TTC549 (cell line): ENCODE measurements around the gene APCS.

Experiments
- FAIRE-seq: peaks from 2 replicates; lab custom pipeline; 2012; peaks lifted over from hg19 to GRCh38; lab: Jason Lieb, UNC

Gene APCS, protein sequence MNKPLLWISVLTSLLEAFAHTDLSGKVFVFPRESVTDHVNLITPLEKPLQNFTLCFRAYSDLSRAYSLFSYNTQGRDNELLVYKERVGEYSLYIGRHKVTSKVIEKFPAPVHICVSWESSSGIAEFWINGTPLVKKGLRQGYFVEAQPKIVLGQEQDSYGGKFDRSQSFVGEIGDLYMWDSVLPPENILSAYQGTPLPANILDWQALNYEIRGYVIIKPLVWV

DNA sequence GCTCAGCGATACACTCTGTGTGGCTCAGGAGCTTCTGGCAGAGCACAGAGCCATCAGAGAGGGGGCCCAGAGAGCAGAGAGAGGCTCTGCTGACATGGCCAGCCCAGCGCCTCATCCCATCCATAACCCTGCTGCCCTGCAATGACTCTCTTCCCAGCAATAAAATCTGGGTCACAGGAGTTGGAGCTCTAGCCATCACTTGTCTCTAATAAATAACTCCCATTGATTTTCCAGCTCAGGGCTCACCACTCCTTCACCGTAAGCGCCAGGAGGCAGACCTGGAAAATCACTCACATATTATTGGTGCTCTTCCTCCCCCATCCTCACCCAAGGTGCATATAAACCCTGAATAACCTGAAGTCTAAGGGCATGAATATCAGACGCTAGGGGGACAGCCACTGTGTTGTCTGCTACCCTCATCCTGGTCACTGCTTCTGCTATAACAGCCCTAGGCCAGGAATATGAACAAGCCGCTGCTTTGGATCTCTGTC lies at the start of gene APCS:
Gene APCS (plus strand): TSS at position 366 of the 491 bp plus-strand sequence. CDS start 96 bp downstream, at position 462.
- no peak for FAIRE-seq

DNA sequence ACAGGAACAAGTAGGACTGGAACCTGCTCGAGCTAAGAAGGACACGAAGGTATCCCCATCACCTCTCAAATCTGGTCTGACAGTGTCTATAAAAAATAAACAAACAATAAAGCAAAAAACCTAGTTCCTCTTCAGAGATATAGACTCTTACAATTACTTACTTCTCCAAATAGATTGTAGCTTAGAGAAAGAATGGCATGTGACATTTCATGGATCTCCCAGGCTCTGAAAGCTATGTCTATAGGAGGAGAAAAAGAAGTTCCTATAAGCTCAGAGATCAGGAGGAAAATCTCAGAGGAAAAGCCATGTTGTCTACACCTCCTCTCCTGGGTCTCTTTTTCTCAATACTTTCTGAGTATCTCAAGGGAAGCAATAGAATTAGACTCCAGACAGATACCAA lies 39.5 kb upstream of the APCS start:
- FAIRE-seq: no peak

DNA sequence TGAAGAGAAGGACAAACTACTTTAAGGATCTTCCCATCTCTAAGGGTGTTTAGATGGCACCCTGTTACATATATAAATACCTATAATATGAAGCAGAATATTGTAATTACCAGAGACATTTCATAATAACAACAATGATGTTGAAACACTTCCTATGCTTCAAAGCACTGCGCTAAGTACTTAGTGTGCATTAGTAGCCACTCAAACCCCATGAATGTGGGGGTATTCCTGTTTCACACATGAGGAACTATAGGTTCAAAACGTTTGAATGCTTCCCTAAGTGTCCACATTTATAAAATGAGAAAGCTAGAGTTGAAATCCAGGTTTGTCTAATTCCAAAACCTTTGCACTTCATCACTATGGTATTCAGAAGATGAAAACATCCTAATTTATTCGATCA lies 33.4 kb upstream of the APCS start:
- no peak for FAIRE-seq

DNA sequence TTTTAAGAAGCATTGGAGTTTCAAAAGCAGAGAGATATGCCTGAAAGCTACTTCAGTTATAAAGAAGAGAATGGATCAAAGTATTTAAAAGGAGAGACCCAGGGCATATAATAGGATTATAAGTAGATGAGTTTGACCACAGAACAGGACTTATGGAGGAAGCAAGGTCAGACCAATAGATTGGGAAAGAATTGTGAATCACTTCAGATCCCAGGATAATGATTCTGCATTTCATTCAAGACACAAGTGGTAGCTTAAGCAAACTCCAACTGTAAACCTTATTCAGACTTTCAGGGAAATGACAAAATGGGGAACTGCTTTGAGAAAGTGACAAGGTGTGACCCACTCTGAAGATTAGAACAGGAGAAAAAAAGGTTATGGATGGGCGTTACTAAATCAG lies 32.9 kb upstream of the APCS start:
- no peak for FAIRE-seq

DNA sequence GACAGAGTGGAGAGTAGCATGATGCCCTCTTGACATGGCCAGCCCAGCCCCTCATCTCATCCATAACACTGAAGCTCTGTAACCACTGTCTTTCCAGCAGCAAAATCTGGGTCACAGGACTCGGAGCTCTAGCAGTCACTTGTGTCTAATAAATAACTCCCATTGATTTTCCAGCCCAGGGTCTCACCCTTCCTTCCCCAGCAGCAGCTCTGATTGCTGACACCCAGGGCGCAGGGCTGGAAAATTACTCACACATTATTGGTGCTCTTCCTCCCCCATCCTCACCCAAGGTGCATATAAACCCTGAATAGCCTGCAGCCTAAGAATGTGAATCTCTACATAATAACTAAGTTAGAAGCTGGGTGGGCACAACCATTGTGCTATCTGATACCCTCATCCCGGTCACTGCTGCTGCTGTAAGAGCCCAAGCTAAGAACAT lies 30.7 kb upstream of the APCS start:
- FAIRE-seq: no peak

DNA sequence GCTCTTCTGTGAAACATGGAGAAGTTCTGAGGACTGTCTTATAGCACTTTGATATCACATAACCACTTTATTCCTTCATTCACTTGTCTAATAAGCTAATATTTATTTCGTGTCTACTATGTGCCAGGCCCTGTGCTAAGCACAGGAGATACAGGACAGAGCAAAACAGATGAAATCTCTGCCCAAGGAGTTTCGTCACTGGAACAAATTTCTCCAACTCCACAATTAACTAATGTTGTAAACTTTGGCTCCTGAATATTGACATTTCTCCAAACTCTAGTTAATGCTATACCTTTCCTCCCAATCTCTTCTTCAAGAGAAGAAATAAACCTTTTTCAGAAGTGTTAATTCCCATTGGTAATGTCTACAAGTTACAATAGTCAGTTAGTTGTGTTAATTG lies 27.0 kb upstream of the APCS start:
- no peak for FAIRE-seq

DNA sequence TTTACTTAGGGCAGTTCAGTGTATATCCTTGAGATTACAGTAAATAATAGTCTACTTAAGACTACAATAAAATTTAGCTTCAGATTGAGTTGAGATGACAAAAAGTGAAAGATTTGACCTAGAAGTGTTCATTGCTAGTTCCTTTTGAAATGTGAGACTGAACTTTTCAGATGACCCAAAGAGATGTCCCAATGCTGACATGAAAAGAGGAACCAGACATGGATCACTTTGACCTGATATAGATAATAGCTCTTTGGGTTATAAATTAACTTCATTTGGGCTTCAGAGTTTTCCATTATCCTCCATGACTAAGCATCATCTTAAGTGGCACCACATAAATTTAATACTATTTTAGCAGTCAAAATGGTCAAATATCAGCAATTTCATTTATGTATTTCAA lies 26.1 kb upstream of the APCS start:
- FAIRE-seq: no peak

DNA sequence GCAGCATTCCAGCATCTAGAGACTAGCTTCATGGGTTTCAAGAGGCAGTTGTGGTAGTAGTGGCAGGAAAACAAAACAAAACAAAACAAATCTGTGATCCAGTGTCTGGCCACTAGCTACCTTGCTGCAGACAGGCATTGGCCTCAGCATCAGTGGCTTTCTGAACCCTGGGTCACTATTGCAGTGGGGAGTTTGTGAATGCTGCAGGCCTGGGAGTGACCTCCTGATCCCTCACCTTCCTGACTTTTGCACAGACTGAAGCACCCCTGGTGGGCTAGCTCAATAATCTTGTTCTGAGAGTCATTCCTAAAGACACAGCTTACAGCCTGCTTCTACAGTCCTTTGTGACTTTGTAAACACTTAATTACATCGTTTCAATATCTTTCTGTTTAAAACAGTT lies 24.9 kb upstream of the APCS start:
- FAIRE-seq: no peak

DNA sequence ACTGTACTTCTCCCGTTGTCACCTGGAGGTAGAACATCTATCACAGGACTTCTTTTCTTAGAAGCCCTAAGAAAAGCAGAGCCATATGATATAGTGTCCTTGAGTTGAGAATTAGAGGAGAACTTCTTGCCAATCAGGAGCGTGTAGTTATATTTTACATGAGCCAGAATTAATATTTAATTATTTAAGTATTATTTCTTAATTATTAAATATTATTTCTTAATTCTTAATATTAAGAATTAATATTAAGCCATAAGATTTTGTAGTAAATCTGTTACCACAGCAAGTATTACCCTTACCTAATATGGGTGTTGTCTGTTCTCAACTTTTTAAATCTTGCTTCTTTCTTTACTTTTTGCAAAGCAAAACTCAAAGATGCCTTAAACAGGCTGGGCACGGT lies 10.2 kb upstream of the APCS start:
- no peak for FAIRE-seq

DNA sequence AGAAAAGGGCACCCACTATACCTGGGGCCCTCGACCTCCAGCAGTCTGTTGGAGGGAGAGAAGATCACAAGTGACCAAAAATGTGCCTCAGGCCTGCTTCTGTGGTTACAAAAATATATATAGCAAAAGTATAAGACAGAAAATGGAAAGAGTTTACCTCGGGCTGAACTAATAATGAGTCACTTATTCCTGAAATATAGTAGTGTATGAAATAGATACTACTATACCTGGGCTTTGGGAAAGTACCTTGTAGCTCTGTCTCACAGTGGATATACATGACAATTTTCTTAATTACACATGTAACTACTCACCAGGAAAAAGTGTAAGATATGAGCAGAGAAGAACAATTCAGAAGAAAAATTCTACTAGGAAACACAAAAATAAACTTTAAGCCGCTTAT lies 7.3 kb upstream of the APCS start:
- FAIRE-seq: no peak

DNA sequence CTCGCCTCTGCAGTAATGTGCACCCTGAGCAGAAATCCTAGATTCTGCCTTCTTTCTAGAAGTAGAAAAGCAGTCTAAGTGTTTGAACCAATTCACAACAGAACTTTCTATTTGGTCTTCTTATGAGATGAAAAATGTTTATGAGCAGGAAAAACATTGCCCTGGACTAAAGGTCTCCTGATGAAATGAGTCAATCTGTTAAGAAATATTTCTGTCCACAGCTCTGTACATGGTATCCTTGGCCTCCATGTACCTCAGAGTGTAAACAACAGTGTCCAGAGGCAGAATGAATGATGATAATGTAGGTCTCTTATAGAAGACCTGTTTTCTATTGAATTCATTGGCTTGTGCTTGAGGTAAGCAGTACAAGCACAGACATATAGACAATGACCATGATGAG lies 6.2 kb upstream of the APCS start:
- FAIRE-seq: no peak

DNA sequence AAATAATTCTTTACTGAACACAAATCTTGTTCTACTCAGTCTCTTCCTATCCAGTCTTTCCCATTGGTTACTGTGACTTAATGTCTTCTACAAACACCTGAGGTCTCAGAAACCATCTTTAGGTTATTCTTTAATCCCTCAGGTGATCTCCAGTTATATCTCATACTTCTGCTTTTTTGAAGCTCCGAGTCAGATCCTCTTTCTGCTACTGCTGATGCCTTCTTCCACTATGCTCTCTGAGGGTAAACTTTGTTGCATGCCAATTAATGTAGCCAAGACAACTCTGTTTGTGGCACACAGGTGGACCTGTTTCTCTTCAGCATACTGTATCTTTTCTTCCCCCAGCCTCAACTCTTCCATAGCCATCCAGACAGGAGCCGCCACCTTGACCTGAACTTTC lies 3.1 kb upstream of the APCS start:
- FAIRE-seq: no peak

DNA sequence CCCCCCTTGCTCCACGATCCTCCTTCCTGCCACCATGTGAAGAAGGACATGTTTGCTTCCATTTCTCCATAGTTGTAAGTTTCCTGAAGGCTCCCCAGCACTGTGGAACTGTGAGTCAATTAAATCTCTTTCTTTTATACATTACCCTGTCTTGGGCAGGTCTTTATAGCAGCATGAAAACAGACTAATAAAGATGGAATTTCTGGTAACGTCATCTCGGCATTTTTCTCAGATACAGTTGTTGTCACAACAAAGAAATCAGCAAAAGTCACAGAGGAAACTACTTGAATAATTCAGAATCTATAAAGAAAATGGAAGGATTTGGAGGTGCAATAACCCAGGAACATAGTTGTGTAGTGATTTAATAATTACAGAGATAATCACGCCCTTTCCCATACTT lies 4.4 kb downstream of the APCS start:
- FAIRE-seq: no peak

DNA sequence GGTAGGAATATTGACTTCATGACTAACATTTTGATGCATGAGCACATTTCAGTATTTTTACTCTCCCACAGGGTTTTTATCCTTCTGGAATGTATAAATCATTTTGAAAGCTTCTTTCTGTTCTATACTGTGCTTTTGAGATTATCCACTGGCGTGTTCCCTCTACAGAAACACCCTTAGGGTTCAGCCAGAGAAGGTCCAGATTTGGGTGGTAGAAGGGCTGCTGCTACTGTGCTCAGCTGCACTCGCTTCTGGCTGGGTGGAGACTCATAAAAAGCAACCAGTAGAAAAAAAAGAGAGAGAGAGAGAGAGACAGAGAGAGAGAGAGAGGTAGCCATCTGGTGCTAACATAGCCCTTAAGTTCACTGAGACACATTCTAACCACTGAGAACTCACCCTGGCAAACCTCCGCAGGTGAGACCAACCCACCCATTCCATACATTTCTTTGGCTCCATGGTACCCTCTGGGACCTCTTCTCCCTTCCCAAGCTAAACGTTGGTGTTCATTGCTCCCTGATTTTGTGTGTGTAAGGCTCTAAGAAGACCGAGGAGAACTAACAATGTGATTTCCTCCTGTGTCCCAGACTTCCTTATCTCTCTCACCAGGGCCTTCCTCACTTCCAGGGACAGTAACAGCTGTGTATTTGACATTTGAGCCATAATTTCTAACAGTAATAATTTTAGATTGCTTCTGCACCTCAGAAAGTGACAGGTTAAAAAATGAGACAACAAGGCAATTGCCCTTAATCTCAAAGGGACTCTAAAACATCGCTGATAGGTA lies 7.2 kb downstream of the APCS start:
- no peak for FAIRE-seq

DNA sequence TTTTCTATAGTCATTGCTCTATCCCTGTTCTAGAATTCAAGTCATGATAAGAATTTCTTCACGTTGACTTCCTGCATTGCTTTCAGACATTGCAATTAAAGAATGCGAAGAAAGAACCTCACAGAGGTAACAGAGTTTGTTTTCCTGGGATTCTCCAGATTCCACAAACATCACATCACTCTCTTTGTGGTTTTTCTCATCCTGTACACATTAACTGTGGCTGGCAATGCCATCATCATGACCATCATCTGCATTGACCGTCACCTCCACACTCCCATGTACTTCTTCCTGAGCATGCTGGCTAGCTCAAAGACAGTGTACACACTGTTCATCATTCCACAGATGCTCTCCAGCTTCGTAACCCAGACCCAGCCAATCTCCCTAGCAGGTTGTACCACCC lies 10.6 kb downstream of the APCS start:
- FAIRE-seq: no peak

DNA sequence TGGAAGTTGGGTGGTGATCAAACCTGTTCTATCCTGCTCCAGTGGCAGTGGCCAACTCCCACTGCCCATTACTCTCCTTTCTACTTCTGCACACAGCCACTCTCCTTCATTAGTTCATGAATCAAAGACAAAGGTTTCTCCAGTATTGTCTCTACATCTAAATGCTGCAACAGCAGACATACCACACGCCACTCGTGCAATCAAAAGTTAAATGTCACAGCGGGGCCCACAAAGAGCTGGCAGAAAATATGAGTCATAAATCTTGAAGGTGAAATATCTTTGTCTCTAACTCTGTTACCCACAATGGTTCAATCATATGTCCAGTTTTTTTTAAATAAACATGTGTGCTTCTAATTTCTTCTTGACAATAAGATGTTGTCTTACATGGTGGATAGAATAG lies 13.3 kb downstream of the APCS start:
- FAIRE-seq: no peak

DNA sequence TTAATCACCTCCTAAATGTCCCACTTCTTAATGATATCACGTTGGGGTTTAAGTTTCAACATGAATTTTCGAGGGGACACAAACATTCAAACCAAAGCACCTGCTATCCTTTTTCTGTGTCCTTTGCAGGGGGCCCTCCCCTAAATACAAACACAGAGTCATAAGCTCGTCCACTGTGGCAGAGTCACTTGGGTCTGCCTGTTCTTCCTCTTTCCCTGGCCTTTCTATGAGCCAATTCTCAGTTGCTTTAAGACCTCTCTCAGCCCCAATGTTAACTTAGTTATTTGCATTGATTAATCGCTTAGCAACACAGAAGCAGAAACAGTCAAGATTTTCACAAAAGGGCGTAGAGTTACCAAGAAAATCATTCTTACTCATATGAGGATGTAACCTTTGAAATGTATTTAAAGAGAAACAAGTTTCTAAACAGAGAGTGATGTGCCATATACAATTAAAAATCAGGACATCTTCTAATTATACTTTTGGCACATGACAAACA lies 14.9 kb downstream of the APCS start:
- no peak for FAIRE-seq

DNA sequence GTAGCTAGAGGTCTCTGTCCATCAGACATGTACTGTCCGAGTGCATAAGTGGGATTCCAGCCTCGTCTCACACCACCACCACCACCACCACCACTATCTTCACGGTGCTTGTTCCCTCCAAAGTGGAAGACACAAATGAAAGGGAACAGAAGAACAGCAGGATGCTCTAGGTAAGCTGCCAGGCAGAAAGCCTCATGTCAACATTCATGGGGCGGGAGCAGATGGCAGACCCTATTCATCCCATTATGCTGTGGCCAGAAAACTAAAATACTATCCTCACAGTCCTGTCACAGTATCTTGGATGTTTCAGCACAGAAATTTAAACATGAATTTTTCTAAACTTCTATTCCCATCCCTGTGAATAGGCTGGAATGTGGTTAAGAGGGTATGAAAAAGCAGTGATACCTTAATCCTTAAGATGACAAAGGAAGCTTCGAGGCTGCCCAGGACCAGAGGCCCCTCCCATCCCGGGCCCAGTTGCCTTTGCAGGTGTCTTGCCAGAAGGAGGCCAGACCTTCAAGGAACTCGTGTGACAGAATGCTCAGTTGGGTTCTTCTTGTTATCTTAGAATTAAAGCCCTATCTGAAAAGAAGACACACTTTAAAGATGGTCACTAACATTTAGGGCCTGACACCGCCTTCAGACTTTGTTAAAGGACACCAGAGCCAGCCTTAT lies 24.7 kb downstream of the APCS start:
- FAIRE-seq: no peak

DNA sequence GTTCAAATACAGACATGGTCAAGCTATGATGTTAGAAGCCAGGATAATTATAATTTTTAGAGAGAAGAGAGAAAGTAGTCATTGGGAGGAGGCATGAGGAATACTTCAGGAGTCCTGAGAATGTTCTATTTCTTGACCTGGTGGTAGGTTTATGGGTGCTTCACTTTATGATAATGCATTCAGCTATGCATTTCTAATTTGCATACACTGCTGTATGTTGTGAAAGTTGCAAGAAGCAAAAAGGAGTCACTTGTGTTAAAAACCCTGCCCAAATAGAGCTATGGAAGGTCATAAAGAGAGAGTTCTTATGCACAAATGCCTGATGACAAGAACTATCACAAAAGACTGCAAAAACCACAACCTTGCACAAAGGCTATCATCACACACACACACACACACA lies 45.3 kb downstream of the APCS start:
- FAIRE-seq: no peak
